HepG2 (cell line): ENCODE data around the gene NEURL3. TPM values are rescaled to one million over a fixed set of nuclear protein-coding genes. Genes with fewer than 3 reads are reported as not detected.
A peak's percentile ranks its signal among the peaks of the same experiment; 100 is the strongest.

ENCODE experiments used
- ATAC-seq: fragments of 200-7000 bp; cut with Tn5 transposase; 3 replicates; pipeline ENCODE4 v1.9.1; 2020; ENCODE audit warnings: mild to moderate bottlenecking, moderate library complexity
- BruUV-seq: library from RNA; stranded (reverse); fragments of 400-500 nt; replicated peaks from 2 replicates; lab custom pipeline; 2021; lab: Mats Ljungman, UMichigan
- CTCF ChIA-PET: fragments of 300-600 bp; formaldehyde crosslinking; extraction: SDS; loops from one replicate; lab custom pipeline; 2021; ENCODE audit warnings: low total read pairs, inconsistent platforms, low intra/inter-chr PET ratio; lab: Yijun Ruan, JAX
- POLR2A ChIA-PET: fragments of 350-600 bp; sonication (Branson Sonifier 250); formaldehyde crosslinking; loops from one replicate; lab custom pipeline; 2020; ENCODE audit warnings: antibody characterized with exemption, inconsistent platforms; lab: Yijun Ruan, JAX
- DNase-seq: peaks from one replicate; pipeline ENCODE4 v3.0.0-alpha.2; 2015; ENCODE audit warnings: low spot score
- FAIRE-seq: peaks from 3 replicates; lab custom pipeline; 2011; peaks lifted over from hg19 to GRCh38; lab: Jason Lieb, UNC
- H2AFZ ChIP-seq: one replicate; pipeline ENCODE4 v1.6.1; 2011; ENCODE audit warnings: low read length, inconsistent platforms
- H3K27ac ChIP-seq: fragments of 300-600 bp; 3 replicates; pipeline ENCODE4 v1.8.0; 2011; ENCODE audit warnings: mixed run types, mild to moderate bottlenecking, mixed read lengths, low read length, inconsistent platforms; ENCODE audit not compliant: insufficient read depth; ENCODE audit errors: extremely low read length
- H3K27me3 ChIP-seq, 2 experiments: fragments of 200-600 bp in 1 of 2; 2 replicates in 1 of 2; 3 replicates in 1 of 2; pipeline versions ENCODE4 v1.6.0 to v1.8.0; 2011; ENCODE audit warnings: low read length in 2 of 2, mild to moderate bottlenecking in 2 of 2, moderate library complexity in 2 of 2, inconsistent platforms in 1 of 2; ENCODE audit not compliant: insufficient read depth in 2 of 2, control insufficient read depth in 1 of 2
- H3K36me3 ChIP-seq, 2 experiments: fragments of 200-600 bp in 1 of 2; replicated peaks in 1 of 2; 2 replicates in 1 of 2; 3 replicates in 1 of 2; pipeline versions ENCODE4 v1.5.1 to v1.8.0; 2011; ENCODE audit warnings: low read length in 2 of 2, inconsistent platforms in 1 of 2; ENCODE audit not compliant: insufficient read depth in 2 of 2, control insufficient read depth in 1 of 2
- H3K4me1 ChIP-seq: 2 replicates; pipeline ENCODE4 v1.5.1; 2012; ENCODE audit warnings: low read length, inconsistent platforms; ENCODE audit not compliant: insufficient read depth
- H3K4me2 ChIP-seq: 2 replicates; pipeline ENCODE4 v1.6.0; 2011; ENCODE audit warnings: low read depth, low read length, inconsistent platforms
- H3K4me3 ChIP-seq, 3 experiments: fragments of 200-600 bp in 1 of 3; sonication (generic), shearing (Covaris generic) in 1 of 3; replicated peaks in 1 of 3; 2 replicates each; pipeline ENCODE4 v1.5.1; 2011 to 2016; ENCODE audit warnings: low read length in 3 of 3, inconsistent platforms in 2 of 3, low read depth in 2 of 3, mild to moderate bottlenecking in 2 of 3, control low read depth in 1 of 3, mixed read lengths in 1 of 3; ENCODE audit not compliant: insufficient read depth in 1 of 3
- H3K79me2 ChIP-seq: one replicate; pipeline ENCODE4 v1.6.1; 2011; ENCODE audit warnings: low read length, inconsistent platforms; ENCODE audit not compliant: insufficient read depth
- H3K9ac ChIP-seq: 2 replicates; pipeline ENCODE4 v1.6.0; 2011; ENCODE audit warnings: mild to moderate bottlenecking, low read depth, low read length, inconsistent platforms; ENCODE audit not compliant: insufficient read depth
- H3K9me3 ChIP-seq: 2 replicates; pipeline ENCODE4 v1.5.1; 2012; ENCODE audit warnings: mild to moderate bottlenecking, low read length
- H4K20me1 ChIP-seq: 2 replicates; pipeline ENCODE4 v1.6.0; 2011; ENCODE audit warnings: inconsistent platforms, mild to moderate bottlenecking, low read length, moderate library complexity; ENCODE audit not compliant: insufficient read depth
- CEBPB ChIP-seq: IDR thresholded peaks from 2 replicates; pipeline ENCODE4 v1.6.1; 2011; ENCODE audit warnings: low read depth, low read length, improper control_type of control experiment, borderline replicate concordance
- FOXJ3 ChIP-seq: sonication (generic); formaldehyde crosslinking; IDR thresholded peaks from 2 replicates; pipeline ENCODE4 v1.4.0; 2020; ENCODE audit warnings: missing genetic modification reagents, mild to moderate bottlenecking, borderline replicate concordance
- HHEX ChIP-seq: IDR thresholded peaks from 2 replicates; pipeline ENCODE4 v1.6.1; 2016; ENCODE audit warnings: control low read depth
- ZNF281 ChIP-seq: sonication (generic); formaldehyde crosslinking; IDR thresholded peaks from 2 replicates; pipeline ENCODE4 v1.4.0; 2020; ENCODE audit warnings: missing genetic modification reagents, borderline replicate concordance
- ZNF382 ChIP-seq: sonication (generic); formaldehyde crosslinking; IDR thresholded peaks from 2 replicates; pipeline ENCODE4 v1.5.0; 2020; ENCODE audit warnings: missing genetic modification reagents, mild to moderate bottlenecking, borderline replicate concordance
- ZNF552 ChIP-seq: sonication (generic); formaldehyde crosslinking; IDR thresholded peaks from 2 replicates; pipeline ENCODE4 v1.9.0; 2022; ENCODE audit warnings: missing genetic modification reagents, mild to moderate bottlenecking, borderline replicate concordance
- ZNF878 ChIP-seq: sonication (generic); formaldehyde crosslinking; IDR thresholded peaks from 2 replicates; pipeline ENCODE4 v1.8.1; 2023; ENCODE audit warnings: mild to moderate bottlenecking, missing genetic modification reagents, moderate library complexity
- in situ Hi-C: cut with HindIII; loops from 2 replicates; pipeline ENCODE4 v1.10.0; 2017; ENCODE audit warnings: low pct_unique_long_range_greater_than_20kb; ENCODE audit not compliant: extremely low pct_ligation_motif_present
- intact Hi-C: fragments of 100-400 bp; cut with micrococcal nuclease; formaldehyde crosslinking; loops from one replicate; pipeline ENCODE4 v1.10.0; 2022; ENCODE audit not compliant: unreplicated experiment
- polyA plus RNA-seq, 8 experiments: library from polyadenylated mRNA; depleted of rRNA in 3 of 8; stranded (reverse) in 7 of 8; unstranded in 1 of 8; fragments of >200 nt; fragmentation: Illumina TruSeq in 4 of 8; extraction: Trizol in 4 of 8; gene quantifications; 2 replicates each; pipeline versions ENCODE4 v1.2.1 to v1.2.3, GENCODE V29; 2011 to 2016; ENCODE audit warnings: low read depth in 4 of 8, missing spikeins in 1 of 8, mixed read lengths in 1 of 8; ENCODE audit not compliant: insufficient read depth in 1 of 8
- total RNA-seq, 5 experiments: library from RNA; depleted of rRNA; stranded (reverse); fragments of >200 nt; fragmentation: Illumina TruSeq; extraction: Trizol; gene quantifications; 2 replicates each; pipeline ENCODE4 v1.2.3, GENCODE V29; 2016; ENCODE audit warnings: low read depth in 1 of 5
- TF ChIP-seq, protein P1 (sequence below), 2 experiments: fragments of 450-650 bp in 1 of 2; sonication (generic) in 1 of 2; formaldehyde crosslinking; IDR thresholded peaks; 2 replicates each; pipeline versions ENCODE4 v1.5.0 to v1.8.0; 2020 to 2022; ENCODE audit warnings: mild to moderate bottlenecking in 1 of 2, missing genetic modification reagents in 1 of 2
- TF ChIP-seq, protein P2 (sequence below): IDR thresholded peaks from 2 replicates; pipeline ENCODE4 v1.6.1; 2012; ENCODE audit warnings: inconsistent platforms

NEURL3 gene
- total and polyA plus RNA-seq, 2 of the 13 experiments (the other 11 are each of a cell fraction or from before 2014, with no cell fraction given) = 0.16 to 1.2 TPM

- Histone ChIP-seq H3K4me1 (no peaks in the 10 kb centered on the region), H3K79me2 (no peaks in the 10 kb centered on the region), H3K27ac (no peak overlapping the region), H3K4me2 (no peak overlapping the region), H3K27me3 (peaks cover 0 to 11% of the 10 kb centered on the region in 2 experiments; a peak in 1 of 5 replicates), H3K36me3 (no peaks in the 10 kb centered on the region), H2AFZ (no peak overlapping the region), H4K20me1 (no peaks in the 10 kb centered on the region), H3K9ac (no peak overlapping the region), H3K4me3 (no peak overlapping the region), H3K9me3 (no peaks in the 10 kb centered on the region)
- intact Hi-C loops = no loop called here
- FAIRE-seq (no peak), DNase-seq (no peak), ATAC-seq (no peak)
- in situ Hi-C loops = no loop called here
- no TSS peak for BruUV-seq
- CTCF ChIA-PET = no interaction called here
- POLR2A ChIA-PET = no interaction called here
- no peak for TF ChIP-seq ZNF382 (CRISPR knock-in tag)
- TF ChIP-seq, protein P1, sequence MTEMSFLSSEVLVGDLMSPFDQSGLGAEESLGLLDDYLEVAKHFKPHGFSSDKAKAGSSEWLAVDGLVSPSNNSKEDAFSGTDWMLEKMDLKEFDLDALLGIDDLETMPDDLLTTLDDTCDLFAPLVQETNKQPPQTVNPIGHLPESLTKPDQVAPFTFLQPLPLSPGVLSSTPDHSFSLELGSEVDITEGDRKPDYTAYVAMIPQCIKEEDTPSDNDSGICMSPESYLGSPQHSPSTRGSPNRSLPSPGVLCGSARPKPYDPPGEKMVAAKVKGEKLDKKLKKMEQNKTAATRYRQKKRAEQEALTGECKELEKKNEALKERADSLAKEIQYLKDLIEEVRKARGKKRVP (CRISPR knock-in tag; IDR thresholded peaks at IDR 0.05) = no peak
- no peak for TF ChIP-seq ZNF281 (CRISPR knock-in tag)
- peak; percentile 10; the same call in 1 of the 2 replicates for TF ChIP-seq CEBPB
- no peak for TF ChIP-seq ZNF878
- no peak for TF ChIP-seq HHEX
- TF ChIP-seq, protein P2, sequence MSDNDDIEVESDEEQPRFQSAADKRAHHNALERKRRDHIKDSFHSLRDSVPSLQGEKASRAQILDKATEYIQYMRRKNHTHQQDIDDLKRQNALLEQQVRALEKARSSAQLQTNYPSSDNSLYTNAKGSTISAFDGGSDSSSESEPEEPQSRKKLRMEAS = no peak
- no peak for TF ChIP-seq FOXJ3
- TF ChIP-seq ZNF552 (CRISPR knock-in tag) = no peak
Measured at GRCh38 chr2:96447726-96448125, 57.4 kb downstream of the NEURL3 start.

Other genes starting within 250 kb of the NEURL3 start
- gene TMEM127, start 239.4 kb downstream of the NEURL3 start, total RNA-seq (2016; rRNA removed; fragmentation: Illumina TruSeq; extraction: Trizol) = 15.7 and 21.5 TPM in 2 replicates
- gene TMEM127, start 239.4 kb downstream of the NEURL3 start, polyA plus RNA-seq (2011; rRNA removed) = 33.9 and 45.2 TPM in 2 replicates
- gene CIAO1, start 239.1 kb downstream of the NEURL3 start, total RNA-seq (2016; rRNA removed; fragmentation: Illumina TruSeq; extraction: Trizol) = 99.3 and 118 TPM in 2 replicates
- 109 and 120 TPM in 2 replicates for gene CIAO1, start 239.1 kb downstream of the NEURL3 start, polyA plus RNA-seq (2011; rRNA removed)
- 99.0 and 163 TPM in 2 replicates for gene SNRNP200, start 199.8 kb downstream of the NEURL3 start, total RNA-seq (2016; rRNA removed; fragmentation: Illumina TruSeq; extraction: Trizol)
- gene SNRNP200, start 199.8 kb downstream of the NEURL3 start, polyA plus RNA-seq (2011; rRNA removed) = 228 and 232 TPM in 2 replicates
- 8.7 and 11.7 TPM in 2 replicates for gene ITPRIPL1, start 180.0 kb downstream of the NEURL3 start, total RNA-seq (2016; rRNA removed; fragmentation: Illumina TruSeq; extraction: Trizol)
- gene ITPRIPL1, start 180.0 kb downstream of the NEURL3 start, polyA plus RNA-seq (2011; rRNA removed) = 4.3 and 6.3 TPM in 2 replicates
- 48.8 and 66.9 TPM in 2 replicates for gene NCAPH, start 169.6 kb downstream of the NEURL3 start, total RNA-seq (2016; rRNA removed; fragmentation: Illumina TruSeq; extraction: Trizol)
- gene NCAPH, start 169.6 kb downstream of the NEURL3 start, polyA plus RNA-seq (2011; rRNA removed) = 13.5 and 22.8 TPM in 2 replicates
- gene ARID5A, start 31.4 kb upstream of the NEURL3 start, total RNA-seq (2016; rRNA removed; fragmentation: Illumina TruSeq; extraction: Trizol) = 8.0 and 9.5 TPM in 2 replicates
- gene ARID5A, start 31.4 kb upstream of the NEURL3 start, polyA plus RNA-seq (2011; rRNA removed) = 6.0 and 7.4 TPM in 2 replicates
- 37.3 and 43.9 TPM in 2 replicates for gene KANSL3, start 133.0 kb upstream of the NEURL3 start, total RNA-seq (2016; rRNA removed; fragmentation: Illumina TruSeq; extraction: Trizol)
- gene KANSL3, start 133.0 kb upstream of the NEURL3 start, polyA plus RNA-seq (2011; rRNA removed) = 20.8 and 28.2 TPM in 2 replicates
- gene FER1L5, start 137.4 kb upstream of the NEURL3 start, total RNA-seq (2016; rRNA removed; fragmentation: Illumina TruSeq; extraction: Trizol) = 0.02 TPM in 1 of 2 replicates, not detected in the other
- gene FER1L5, start 137.4 kb upstream of the NEURL3 start, polyA plus RNA-seq (2011; rRNA removed) = 0.08 and 0.22 TPM in 2 replicates
- 27.7 and 57.9 TPM in 2 replicates for gene LMAN2L, start 234.7 kb upstream of the NEURL3 start, total RNA-seq (2016; rRNA removed; fragmentation: Illumina TruSeq; extraction: Trizol)
- gene LMAN2L, start 234.7 kb upstream of the NEURL3 start, polyA plus RNA-seq (2011; rRNA removed) = 35.5 and 39.1 TPM in 2 replicates